AG09309 (cell line): ENCODE data around the gene TREML2.

Experiments used
- DNase-seq: peaks from one replicate; pipeline ENCODE4 v3.0.0-alpha.2; 2010; ENCODE audit warnings: low read depth
- H3K4me3 ChIP-seq: 2 replicates; pipeline ENCODE4 v1.5.1; 2011; ENCODE audit warnings: mild to moderate bottlenecking, low read depth, low read length, moderate library complexity; ENCODE audit not compliant: control insufficient read depth
- CTCF ChIP-seq: IDR thresholded peaks from 2 replicates; pipeline ENCODE4 v1.5.1; 2011; ENCODE audit warnings: mild to moderate bottlenecking, low read depth, low read length, inconsistent platforms; ENCODE audit not compliant: insufficient read depth, control insufficient read depth; ENCODE audit errors: missing control alignments

The TREML2 gene

GRCh38 chr6:41236276-41236675 lies 35.3 kb upstream of the TREML2 start:
- DNase-seq: no peak
- TF ChIP-seq CTCF: no peak
- H3K4me3 ChIP-seq: no peak overlapping the region

- H3K4me3 ChIP-seq: no peak overlapping the region
- no peak for TF ChIP-seq CTCF
- DNase-seq: no peak
Measured at GRCh38 chr6:41232667-41233066, 31.7 kb upstream of the TREML2 start.

GRCh38 chr6:41231246-41231645 lies 30.3 kb upstream of the TREML2 start:
- DNase-seq: no peak
- TF ChIP-seq CTCF: no peak
- H3K4me3 ChIP-seq: no peak overlapping the region

- no peak overlapping the region for H3K4me3 ChIP-seq
- TF ChIP-seq CTCF: no peak
- no peak for DNase-seq
Measured at GRCh38 chr6:41229721-41230120, 28.8 kb upstream of the TREML2 start.

- no peak overlapping the region for H3K4me3 ChIP-seq
- TF ChIP-seq CTCF: no peak
- DNase-seq: no peak
Measured at GRCh38 chr6:41228616-41229015, 27.7 kb upstream of the TREML2 start.

GRCh38 chr6:41228096-41228495 lies 27.1 kb upstream of the TREML2 start, which contains the start of gene TREML4:
Gene TREML4 (plus strand): TSS chr6:41228349. CDS start chr6:41228428, 79 bp downstream.
- no peak for TF ChIP-seq CTCF
- DNase-seq: no peak

GRCh38 chr6:41226752-41227151 lies 25.8 kb upstream of the TREML2 start:
- H3K4me3 ChIP-seq: no peak overlapping the region
- no peak for TF ChIP-seq CTCF
- DNase-seq: no peak

More at GRCh38 chr6:41228096-41228495, 27.1 kb upstream of the TREML2 start, which contains the start of gene TREML4:
- H3K4me3 ChIP-seq: no peak within 1 kb of the TSS
